OCI-LY3 (cell line): Measurements from ENCODE around the gene UBE2G2.

Experiments
- CTCF ChIP-seq: fragments of 200-600, 300-600 bp; sonication (generic); IDR thresholded peaks from 2 replicates; pipeline ENCODE4 v1.5.1; 2014; ENCODE audit warnings: antibody characterized with exemption, low read length, low read depth
- EZH2phosphoT487 ChIP-seq: fragments of 200-600 bp; shearing (Covaris generic); IDR thresholded peaks from 2 replicates; pipeline ENCODE4 v1.6.1; 2018; ENCODE audit warnings: antibody characterized with exemption, mixed run types, low read depth

- TF ChIP-seq CTCF: no peak
- no peak for TF ChIP-seq EZH2phosphoT487
Observed at GRCh38 chr21:44797775-44798174, 3.8 kb downstream of the UBE2G2 start.
